Measurements from ENCODE around the gene SPINT2. TPM values are rescaled to one million over a fixed set of nuclear protein-coding genes. Genes with fewer than 3 reads are reported as not detected.
A peak's percentile ranks its signal among the peaks of the same experiment; 100 is the strongest.
"Not testable (repeated sequence)": the region's sequence is repeated elsewhere in the genome, so short reads cannot be mapped to it uniquely, and the experiment has no call there.

The SPINT2 gene
- total and polyA plus RNA-seq, 11 donors: 3.5 to 27.7 (median 14.6) TPM

- no peaks in the 10 kb centered on the region for H3K9me3 ChIP-seq
- H3K36me3 ChIP-seq: peaks cover 0 to 9% (median 0%) of the 10 kb centered on the region in 9 donors
- ATAC-seq (peak; percentile 45 to 83 (median 80)), DNase-seq (peak; percentile 93 to 97 (median 96))
- TF ChIP-seq POLR2A (IDR thresholded peaks at IDR 0.05) (no peak), CTCF (IDR thresholded peaks at IDR 0.05) (no peak)
- H3K4me1 ChIP-seq: peaks cover 0 to 12% (median 8%) of the 10 kb centered on the region in 12 donors
- intact Hi-C loops (cut with DNase I): loop anchor here (1.0 to 10.0 kb wide), 11 partner anchors 24 to 432 kb away; partner anchors contain the start of genes PSMD8 (in 6 of the 10), SIPA1L3 (in 6 of the 10) and WDR87 (in 6 of the 10)
- no peaks in the 10 kb centered on the region for H3K27me3 ChIP-seq
- peak overlapping the region; percentile 35 to 94 (median 74) for H3K4me3 ChIP-seq
- peak overlapping the region; percentile 85 to 98 (median 93) for H3K27ac ChIP-seq
- 4 to 7% (median 5%) methylated on average over 39 to 41 of the region's 41 CpGs for WGBS, 4 donors
Observed at GRCh38 chr19:38336638-38337359, 72.4 kb downstream of the SPINT2 start.

- peak overlapping the region in 9 of 12 donors; percentile 89 to 98 (median 94) for H3K27ac ChIP-seq
- intact Hi-C loops (cut with DNase I): loop anchor here (1.0 to 10.0 kb wide), 10 partner anchors 23 to 433 kb away; partner anchors contain the start of genes SIPA1L3 (in 6 of the 10), WDR87 (in 6 of the 10) and PSMD8 (in 4 of the 10)
- 65 to 78% (median 68%) methylated on average over 10 of the region's 10 CpGs for WGBS, 4 donors
Observed at GRCh38 chr19:38337360-38337653, 72.9 kb downstream of the SPINT2 start.

GRCh38 chr19:38339011-38339410 lies 74.6 kb downstream of the SPINT2 start:
- H3K4me1 ChIP-seq: peaks cover 0 to 12% (median 8%) of the 10 kb centered on the region in 12 donors
- DNase-seq, H3K27ac ChIP-seq, H3K27me3 ChIP-seq, H3K9me3 ChIP-seq, H3K4me3 ChIP-seq, H3K36me3 ChIP-seq, ATAC-seq: not testable (repeated sequence)
- intact Hi-C loops (cut with DNase I): loop anchor here in 9 of 10 donors (5.0 to 10.0 kb wide), 7 partner anchors 33 to 434 kb away; partner anchors contain the start of genes SIPA1L3 (in 6 of the 9), WDR87 (in 6 of the 9) and PSMD8 (in 1 of the 9)
- 72 to 79% (median 77%) methylated on average over 4 of the region's 4 CpGs for WGBS, 4 donors

More at GRCh38 chr19:38337360-38337653, 72.9 kb downstream of the SPINT2 start:
- Histone ChIP-seq H3K9me3 (no peaks in the 10 kb centered on the region), H3K36me3 (peaks cover 0 to 9% (median 0%) of the 10 kb centered on the region in 9 donors), H3K4me3 (peak overlapping the region in 11 of 12 donors; percentile 2 to 94 (median 75)), H3K4me1 (peaks cover 0 to 12% (median 8%) of the 10 kb centered on the region in 12 donors), H3K27me3 (no peaks in the 10 kb centered on the region)
- TF ChIP-seq POLR2A (IDR thresholded peaks at IDR 0.05) (no peak), CTCF (IDR thresholded peaks at IDR 0.05) (no peak)
- DNase-seq (no peak), ATAC-seq (no peak)

- no peaks in the 10 kb centered on the region for H3K27me3 ChIP-seq
- no peak overlapping the region for H3K27ac ChIP-seq
- ATAC-seq (no peak), DNase-seq (no peak)
- intact Hi-C loops (cut with DNase I): no loop called here
- H3K36me3 ChIP-seq: peaks cover 0 to 11% (median 0%) of the 10 kb centered on the region in 9 donors
- TF ChIP-seq CTCF (IDR thresholded peaks at IDR 0.05) (no peak), POLR2A (IDR thresholded peaks at IDR 0.05) (no peak)
- H3K9me3 ChIP-seq: no peaks in the 10 kb centered on the region
- peaks cover 0 to 7% (median 6%) of the 10 kb centered on the region in 12 donors for H3K4me1 ChIP-seq
- no peak overlapping the region for H3K4me3 ChIP-seq
- WGBS, 4 donors: 90 to 96% (median 92%) methylated on average over 2 of the region's 2 CpGs
Observed at GRCh38 chr19:38340927-38341326, 76.6 kb downstream of the SPINT2 start.

Other genes starting within 250 kb of the SPINT2 start
- gene DPF1, start 40.4 kb upstream of the SPINT2 start, total RNA-seq: 1 to 10 TPM in 1 of 9 donors, under 1 TPM in 6, not detected in 2; 0.11 to 1.2 (median 0.37) TPM
- under 1 TPM; 0.12 to 0.23 TPM for gene DPF1, start 40.4 kb upstream of the SPINT2 start, polyA plus RNA-seq
- gene PPP1R14A, start 8.2 kb upstream of the SPINT2 start, total RNA-seq: 10 to 100 TPM; 13.0 to 88.5 (median 25.3) TPM
- 10 to 100 TPM; 18.2 to 83.1 TPM for gene PPP1R14A, start 8.2 kb upstream of the SPINT2 start, polyA plus RNA-seq
- 10 to 100 TPM in 5 of 9 donors, 1 to 10 TPM in 3, not detected in 1; 3.5 to 73.1 (median 11.5) TPM for gene C19orf33, start 39.7 kb downstream of the SPINT2 start, total RNA-seq
- gene C19orf33, start 39.7 kb downstream of the SPINT2 start, polyA plus RNA-seq: 10 to 100 TPM; 12.2 to 54.2 TPM
- gene YIF1B, start 51.4 kb downstream of the SPINT2 start, total RNA-seq: 10 to 100 TPM; 26.4 to 47.4 (median 31.9) TPM
- 100 to 1,000 TPM in 1 of 2 donors, 10 to 100 TPM in 1; 39.2 to 113 TPM for gene YIF1B, start 51.4 kb downstream of the SPINT2 start, polyA plus RNA-seq
- gene KCNK6, start 55.3 kb downstream of the SPINT2 start, total RNA-seq: 10 to 100 TPM in 4 of 9 donors, 1 to 10 TPM in 5; 3.1 to 23.6 (median 8.5) TPM
- gene KCNK6, start 55.3 kb downstream of the SPINT2 start, polyA plus RNA-seq: 1 to 10 TPM; 4.4 to 6.4 TPM
- gene CATSPERG, start 71.3 kb downstream of the SPINT2 start, total RNA-seq: 1 to 10 TPM in 6 of 9 donors, under 1 TPM in 3; 0.19 to 3.0 (median 1.9) TPM
- gene CATSPERG, start 71.3 kb downstream of the SPINT2 start, polyA plus RNA-seq: 1 to 10 TPM; 1.3 to 2.9 TPM
- 100 to 1,000 TPM; 237 to 690 (median 325) TPM for gene PSMD8, start 110.0 kb downstream of the SPINT2 start, total RNA-seq
- gene PSMD8, start 110.0 kb downstream of the SPINT2 start, polyA plus RNA-seq: 100 to 1,000 TPM; 186 to 663 TPM
- under 1 TPM in 5 of 9 donors, not detected in 4; 0.18 to 0.67 (median 0.31) TPM for gene GGN, start 123.5 kb downstream of the SPINT2 start, total RNA-seq
- gene GGN, start 123.5 kb downstream of the SPINT2 start, polyA plus RNA-seq: under 1 TPM; 0.15 to 0.42 TPM
- 1 to 10 TPM in 2 of 9 donors, under 1 TPM in 6, not detected in 1; 0.18 to 3.1 (median 0.72) TPM for gene SPRED3, start 124.1 kb downstream of the SPINT2 start, total RNA-seq
- 1 to 10 TPM in 1 of 2 donors, under 1 TPM in 1; 0.30 to 1.3 TPM for gene SPRED3, start 124.1 kb downstream of the SPINT2 start, polyA plus RNA-seq
- 10 to 100 TPM in 8 of 9 donors, 1 to 10 TPM in 1; 9.3 to 15.8 (median 11.9) TPM for gene FAM98C, start 138.5 kb downstream of the SPINT2 start, total RNA-seq
- 10 to 100 TPM in 1 of 2 donors, 1 to 10 TPM in 1; 9.6 to 10.3 TPM for gene FAM98C, start 138.5 kb downstream of the SPINT2 start, polyA plus RNA-seq
- gene RASGRP4, start 161.6 kb downstream of the SPINT2 start, total RNA-seq: 1 to 10 TPM in 6 of 9 donors, under 1 TPM in 3; 0.51 to 6.7 (median 1.4) TPM
- gene RASGRP4, start 161.6 kb downstream of the SPINT2 start, polyA plus RNA-seq: under 1 TPM; 0.61 to 0.91 TPM
- gene RYR1, start 169.1 kb downstream of the SPINT2 start, total RNA-seq: 1 to 10 TPM in 5 of 9 donors, under 1 TPM in 4; 0.44 to 2.1 (median 1.4) TPM
- under 1 TPM; 0.61 to 0.72 TPM for gene RYR1, start 169.1 kb downstream of the SPINT2 start, polyA plus RNA-seq